IMR-90 (cell line): ENCODE data around the gene NEDD4L. TPM values are rescaled to one million over a fixed set of nuclear protein-coding genes. Genes with fewer than 3 reads are reported as not detected.

Experiments
- ATAC-seq: fragments of 200-7000 bp; cut with Tn5 transposase; 2 replicates; pipeline ENCODE4 v1.9.1; 2020; ENCODE audit warnings: low read depth, mild to moderate bottlenecking, moderate library complexity
- BruUV-seq: library from RNA; stranded (reverse); fragments of 400-500 nt; replicated peaks from 2 replicates; lab custom pipeline; 2021; lab: Mats Ljungman, UMichigan
- CTCF ChIA-PET: fragments of 300-600 bp; formaldehyde crosslinking; extraction: SDS; loops from one replicate; lab custom pipeline; 2021; ENCODE audit warnings: antibody characterized with exemption; lab: Yijun Ruan, JAX
- POLR2A ChIA-PET: fragments of 300-600 bp; sonication (Branson Sonifier 250); formaldehyde crosslinking; loops from one replicate; lab custom pipeline; 2022; ENCODE audit warnings: antibody characterized with exemption; ENCODE audit not compliant: unreplicated experiment; lab: Charles Lee
- DNase-seq: peaks from one replicate; pipeline ENCODE4 v3.0.0; 2013
- H2AFZ ChIP-seq: replicated peaks from 2 replicates; pipeline ENCODE3; 2013; ENCODE audit warnings: low read length, mild to moderate bottlenecking; ENCODE audit not compliant: poor library complexity
- H2AK5ac ChIP-seq: 2 replicates; pipeline ENCODE4 v1.6.1; 2013; ENCODE audit warnings: low read depth, low read length, inconsistent platforms
- H2AK9ac ChIP-seq: replicated peaks from 2 replicates; pipeline ENCODE3; 2013; ENCODE audit warnings: mild to moderate bottlenecking, low read depth, low read length, moderate library complexity; ENCODE audit not compliant: poor library complexity
- H2BK120ac ChIP-seq: 2 replicates; pipeline ENCODE4 v1.6.1; 2013; ENCODE audit warnings: low read depth, low read length, inconsistent platforms
- H2BK15ac ChIP-seq: 3 replicates; pipeline ENCODE4 v1.6.1; 2013; ENCODE audit warnings: low read depth, low read length, inconsistent platforms
- H2BK20ac ChIP-seq: 2 replicates; pipeline ENCODE4 v1.6.1; 2013; ENCODE audit warnings: low read depth, mild to moderate bottlenecking, inconsistent platforms, low read length, moderate library complexity
- H2BK5ac ChIP-seq: 2 replicates; pipeline ENCODE4 v1.6.1; 2013; ENCODE audit warnings: mild to moderate bottlenecking, low read depth, low read length, inconsistent platforms; ENCODE audit not compliant: poor library complexity, severe bottlenecking
- H3K14ac ChIP-seq: replicated peaks from 2 replicates; pipeline ENCODE4 v1.6.1; 2013; ENCODE audit warnings: low read depth, low read length, inconsistent platforms
- H3K18ac ChIP-seq: 2 replicates; pipeline ENCODE4 v1.6.1; 2013; ENCODE audit warnings: low read depth, low read length, control low read depth
- H3K23ac ChIP-seq: 2 replicates; pipeline ENCODE4 v1.6.1; 2013; ENCODE audit warnings: low read depth, low read length, inconsistent platforms
- H3K27ac ChIP-seq: 2 replicates; pipeline ENCODE4 v1.5.1; 2013; ENCODE audit warnings: mild to moderate bottlenecking, control low read depth, low read length; ENCODE audit not compliant: insufficient read depth
- H3K27me3 ChIP-seq: 2 replicates; pipeline ENCODE4 v1.6.1; 2013; ENCODE audit warnings: low read length; ENCODE audit not compliant: control insufficient read depth, insufficient read depth
- H3K36me3 ChIP-seq: 2 replicates; pipeline ENCODE4 v1.6.1; 2013; ENCODE audit warnings: low read length, mixed read lengths; ENCODE audit not compliant: control insufficient read depth, insufficient read depth
- H3K4ac ChIP-seq: 2 replicates; pipeline ENCODE4 v1.6.1; 2013; ENCODE audit warnings: low read depth, low read length, inconsistent platforms
- H3K4me1 ChIP-seq: 2 replicates; pipeline ENCODE4 v1.6.1; 2013; ENCODE audit warnings: low read length, mixed read lengths; ENCODE audit not compliant: control insufficient read depth, insufficient read depth
- H3K4me2 ChIP-seq: 2 replicates; pipeline ENCODE4 v1.6.1; 2013; ENCODE audit warnings: low read depth, mild to moderate bottlenecking, control low read depth, low read length, moderate library complexity
- H3K4me3 ChIP-seq: 2 replicates; pipeline ENCODE4 v1.5.1; 2013; ENCODE audit warnings: low read depth, mild to moderate bottlenecking, control low read depth, low read length, moderate library complexity; ENCODE audit not compliant: insufficient read depth
- H3K56ac ChIP-seq: 2 replicates; pipeline ENCODE4 v1.6.1; 2013; ENCODE audit warnings: low read length, inconsistent platforms; ENCODE audit not compliant: insufficient read depth; ENCODE audit errors: extremely low read depth
- H3K79me1 ChIP-seq, 2 experiments: 2 replicates each; pipeline ENCODE4 v1.6.1; 2013; ENCODE audit warnings: low read length in 2 of 2, inconsistent platforms in 1 of 2, low read depth in 1 of 2
- H3K9ac ChIP-seq: 2 replicates; pipeline ENCODE4 v1.6.1; 2013; ENCODE audit warnings: low read depth, low read length, control low read depth
- H3K9me1 ChIP-seq: 2 replicates; pipeline ENCODE4 v1.6.1; 2013; ENCODE audit warnings: low read length, inconsistent platforms; ENCODE audit not compliant: insufficient read depth
- H3K9me3 ChIP-seq: 2 replicates; pipeline ENCODE4 v1.6.1; 2013; ENCODE audit warnings: low read length; ENCODE audit not compliant: control insufficient read depth, insufficient read depth
- H4K20me1 ChIP-seq: 2 replicates; pipeline ENCODE4 v1.6.1; 2013; ENCODE audit warnings: low read length, inconsistent platforms; ENCODE audit not compliant: insufficient read depth
- H4K5ac ChIP-seq: 2 replicates; pipeline ENCODE4 v1.6.1; 2013; ENCODE audit warnings: mild to moderate bottlenecking, low read depth, low read length, control low read depth
- H4K8ac ChIP-seq, 2 experiments: 2 replicates each; pipeline ENCODE4 v1.6.1; 2013; ENCODE audit warnings: low read depth in 2 of 2, low read length in 2 of 2, control low read depth in 1 of 2, inconsistent platforms in 1 of 2
- H4K91ac ChIP-seq: 2 replicates; pipeline ENCODE4 v1.6.1; 2013; ENCODE audit warnings: low read depth, low read length, inconsistent platforms; ENCODE audit not compliant: insufficient read depth
- BHLHE40 ChIP-seq: fragments of 150-350 bp; IDR thresholded peaks from 2 replicates; pipeline ENCODE4 v1.6.1; 2016; ENCODE audit warnings: mild to moderate bottlenecking, low read depth, low read length
- FOS ChIP-seq: fragments of 150-350 bp; IDR thresholded peaks from 2 replicates; pipeline ENCODE4 v1.6.1; 2016; ENCODE audit warnings: low read depth, low read length
- MAZ ChIP-seq: IDR thresholded peaks from 2 replicates; pipeline ENCODE4 v1.6.1; 2012; ENCODE audit warnings: low read depth, mild to moderate bottlenecking, low read length, improper control_type of control experiment, moderate library complexity, borderline replicate concordance
- MXI1 ChIP-seq: IDR thresholded peaks from 2 replicates; pipeline ENCODE4 v1.6.1; 2012; ENCODE audit warnings: low read depth, mild to moderate bottlenecking, low read length, moderate library complexity, borderline replicate concordance
- RCOR1 ChIP-seq: IDR thresholded peaks from 2 replicates; pipeline ENCODE4 v1.6.1; 2012; ENCODE audit warnings: mild to moderate bottlenecking, low read length, improper control_type of control experiment; ENCODE audit not compliant: insufficient replicate concordance
- USF2 ChIP-seq: fragments of 150-350 bp; IDR thresholded peaks from 2 replicates; pipeline ENCODE4 v1.6.1; 2017; ENCODE audit warnings: mild to moderate bottlenecking, antibody characterized with exemption, low read length, low read depth
- WGBS, 2 experiments: methylation state at CpG; one replicate each; pipeline versions ENCODE4 v1.1.5 to v1.1.7; 2013; ENCODE audit warnings: missing lambda C conversion rate in 2 of 2; ENCODE audit not compliant: insufficient read length in 1 of 2; ENCODE audit errors: extremely low coverage in 2 of 2; 5-methylcytosine and 5-hydroxymethylcytosine counted together
- dilution Hi-C: fragments of 300-500 bp; cut with HindIII; formaldehyde crosslinking; loops from one replicate; pipeline ENCODE4 v1.14.3; 2018; ENCODE audit warnings: low sequenced_read_pairs; ENCODE audit not compliant: unreplicated experiment
- in situ Hi-C: fragments of 300-500 bp; cut with MboI; formaldehyde crosslinking; loops from 3 replicates; pipeline ENCODE4 v1.14.3; 2019; ENCODE audit warnings: low sequenced_read_pairs, inconsistent platforms, mixed read lengths
- intact Hi-C: fragments of 100-400 bp; cut with micrococcal nuclease; formaldehyde crosslinking; loops from 2 replicates; pipeline ENCODE4 v1.10.0; 2022
- polyA plus RNA-seq, 3 experiments: library from polyadenylated mRNA; depleted of rRNA; stranded (reverse); fragments of >200 nt; gene quantifications; 2 replicates each; pipeline ENCODE4 v1.2.3, GENCODE V29; 2012; ENCODE audit warnings: low replicate concordance in 1 of 3
- total RNA-seq: library from RNA; depleted of rRNA; stranded (reverse); fragments of >200 nt; gene quantifications from 2 replicates; pipeline ENCODE4 v1.2.3, GENCODE V29; 2012

NEDD4L gene
- total and polyA plus RNA-seq, 2 of the 4 experiments (the other 2 are of a cell fraction): 10.0 to 10.9 TPM

GRCh38 chr18:58020567-58021107, 23.4 kb upstream of the NEDD4L start:
- dilution Hi-C loops: no loop called here
- Histone ChIP-seq H4K20me1 (no peaks in the 10 kb centered on the region), H2AFZ (no peak overlapping the region), H2AK5ac (0 out of 2 replicates have a peak overlapping the region, but pooled peaks have one; percentile 28), H3K14ac (no peak overlapping the region), H3K18ac (no peak overlapping the region), H2AK9ac (no peak overlapping the region), H3K4me2 (no peak overlapping the region), H3K9me3 (peaks cover 3% of the 10 kb centered on the region), H3K79me1 (no peaks in the 10 kb centered on the region), H2BK120ac (no peak overlapping the region), H4K91ac (no peak overlapping the region), H4K5ac (no peak overlapping the region), H3K36me3 (no peaks in the 10 kb centered on the region), H2BK5ac (no peak overlapping the region), H4K8ac (no peak overlapping the region), H2BK15ac (no peak overlapping the region), H3K9ac (no peak overlapping the region), H3K4ac (no peak overlapping the region), H3K4me1 (no peaks in the 10 kb centered on the region), H2BK20ac (no peak overlapping the region), H3K27ac (no peak overlapping the region), H3K4me3 (no peak overlapping the region), H3K9me1 (no peaks in the 10 kb centered on the region), H3K56ac (no peak overlapping the region), H3K23ac (no peak overlapping the region), H3K27me3 (peaks cover 2% of the 10 kb centered on the region; the same call in 1 of the 2 replicates)
- CTCF ChIA-PET: no interaction called here
- BruUV-seq: no TSS peak
- POLR2A ChIA-PET: no interaction called here
- in situ Hi-C loops: no loop called here
- intact Hi-C loops: no loop called here
- ATAC-seq: no peak
- WGBS, 2 experiments: no CpG with 5 or more reads among the region's 3 CpGs
- DNase-seq: no peak
- no peak for TF ChIP-seq BHLHE40
- TF ChIP-seq MXI1: no peak
- no peak for TF ChIP-seq RCOR1
- no peak for TF ChIP-seq FOS
- no peak for TF ChIP-seq MAZ
- TF ChIP-seq USF2: no peak
